ENCODE results near the gene TBC1D2B.
"Not testable (repeated sequence)": the region's sequence is repeated elsewhere in the genome, so short reads cannot be mapped to it uniquely, and the experiment has no call there.

The TBC1D2B gene

DNA sequence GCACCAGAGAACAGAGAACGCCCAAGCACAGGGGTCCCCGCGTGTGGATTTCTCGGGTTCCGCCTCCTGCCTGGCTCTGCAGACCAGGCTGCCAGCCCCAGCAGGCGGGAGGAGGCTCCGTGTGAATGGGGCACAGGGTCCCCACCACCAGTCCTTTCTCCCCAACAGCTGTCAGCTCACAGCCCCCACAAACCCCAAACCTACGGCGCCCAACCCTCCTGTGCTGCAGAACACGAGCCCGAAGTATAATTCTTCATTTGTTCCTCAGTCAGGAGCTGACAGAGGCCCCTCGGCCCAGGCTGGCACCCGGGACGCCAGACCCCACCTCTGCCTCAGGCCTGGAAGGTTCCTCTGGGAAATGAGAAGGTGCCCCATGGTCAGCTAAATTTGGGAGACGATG, 78.0 kb downstream of the TBC1D2B start:
- FAIRE-seq = no peak

GRCh38 chr15:77998592-77998991, 78.9 kb downstream of the TBC1D2B start:
- FAIRE-seq = no peak

GRCh38 chr15:77997761-77998554, 79.6 kb downstream of the TBC1D2B start:
- FAIRE-seq = not testable (repeated sequence)

GRCh38 chr15:77997221-77997620, 80.3 kb downstream of the TBC1D2B start:
- not testable (repeated sequence) for FAIRE-seq

DNA sequence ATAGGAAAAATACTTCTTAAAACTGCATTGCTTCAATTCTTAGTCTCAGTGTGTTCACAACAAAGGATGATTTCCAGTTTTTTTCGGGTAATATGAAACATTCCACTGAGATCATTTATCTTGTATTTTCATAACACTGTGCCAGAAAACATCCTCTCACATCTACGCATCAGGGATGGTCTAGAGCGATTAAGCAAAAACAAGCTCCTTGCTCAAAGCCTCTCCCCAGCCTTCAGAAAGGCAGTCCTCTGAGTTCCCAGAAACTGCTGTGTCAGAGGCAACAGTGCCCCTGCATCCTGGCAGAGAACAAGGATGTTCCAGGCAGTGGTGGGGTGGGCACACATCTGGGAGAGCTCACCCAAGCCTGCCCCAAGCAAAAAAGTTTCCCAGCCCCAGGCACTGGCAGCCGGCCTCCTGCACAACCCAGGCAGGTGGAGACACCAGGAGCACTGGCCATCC, 80.8 kb downstream of the TBC1D2B start:
- FAIRE-seq = not testable (repeated sequence)

GRCh38 chr15:77996226-77996625, 81.3 kb downstream of the TBC1D2B start:
- FAIRE-seq = not testable (repeated sequence)

GRCh38 chr15:77995537-77995918, 82.0 kb downstream of the TBC1D2B start:
- FAIRE-seq = not testable (repeated sequence)

DNA sequence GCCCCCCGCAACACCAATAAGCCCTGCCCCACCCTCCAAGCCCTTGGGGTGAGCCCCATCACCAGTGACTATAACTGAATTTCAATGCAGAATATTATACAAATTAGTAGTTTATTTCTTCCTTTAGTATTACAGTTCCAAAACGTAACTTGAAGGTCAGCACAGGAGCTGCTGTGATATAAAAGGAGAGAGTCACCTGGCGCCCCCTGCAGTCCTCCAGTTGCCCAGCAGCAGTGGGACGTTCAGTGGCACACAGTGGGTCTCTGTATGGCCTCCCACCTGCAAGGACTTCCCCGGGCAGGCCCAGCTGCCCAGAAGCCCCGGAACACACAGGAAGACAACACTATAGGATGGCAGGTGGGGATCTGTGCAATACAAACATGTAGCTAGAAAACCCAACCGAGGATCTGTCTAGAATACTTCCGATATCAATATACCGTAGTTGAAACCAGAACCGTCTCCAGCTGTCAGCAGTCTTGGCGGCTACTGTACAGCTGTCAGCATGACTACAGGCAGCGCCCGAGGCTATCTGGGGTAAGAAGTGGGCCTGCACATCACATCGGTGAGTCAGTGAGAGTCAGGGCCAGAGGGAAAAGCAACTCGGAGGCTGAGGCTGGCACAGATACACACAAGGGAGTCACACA, 82.5 kb downstream of the TBC1D2B start:
- not testable (repeated sequence) for FAIRE-seq

DNA sequence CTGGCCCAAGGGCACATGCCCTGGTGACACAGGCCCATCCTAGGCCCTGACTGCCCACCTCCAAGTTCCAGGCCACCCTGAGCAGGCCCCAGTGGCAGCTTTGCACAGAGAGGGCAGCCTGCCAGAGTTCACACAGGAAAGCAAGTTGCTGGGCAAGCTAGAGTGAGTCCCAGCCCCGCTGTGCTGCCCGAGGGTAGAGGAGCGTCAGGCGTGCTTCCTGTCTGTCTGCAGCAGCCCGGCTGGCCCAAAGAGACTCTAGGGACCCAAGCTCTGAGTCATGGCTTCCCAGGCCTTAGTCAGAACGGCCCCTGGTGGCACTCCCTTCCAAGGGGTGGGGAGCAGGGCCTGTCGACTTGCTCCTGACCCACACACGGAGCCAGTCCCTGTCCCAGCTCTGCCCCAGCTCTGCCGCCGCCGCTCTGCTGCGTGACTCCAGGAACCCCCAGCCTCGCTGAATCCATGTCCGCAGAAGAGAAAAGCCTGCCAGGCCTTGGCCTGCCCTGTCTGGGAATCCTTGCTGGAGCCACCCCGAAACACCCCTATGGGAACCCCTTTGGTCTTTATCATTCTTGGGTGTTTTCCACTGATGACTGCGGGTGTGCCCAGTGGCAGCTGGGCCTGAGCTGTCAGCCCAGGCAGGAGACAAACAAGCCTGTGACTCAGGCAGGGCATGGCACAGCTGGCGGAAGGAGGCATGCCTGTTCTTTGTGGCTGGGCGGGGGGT, 83.4 kb downstream of the TBC1D2B start:
- not testable (repeated sequence) for FAIRE-seq

DNA sequence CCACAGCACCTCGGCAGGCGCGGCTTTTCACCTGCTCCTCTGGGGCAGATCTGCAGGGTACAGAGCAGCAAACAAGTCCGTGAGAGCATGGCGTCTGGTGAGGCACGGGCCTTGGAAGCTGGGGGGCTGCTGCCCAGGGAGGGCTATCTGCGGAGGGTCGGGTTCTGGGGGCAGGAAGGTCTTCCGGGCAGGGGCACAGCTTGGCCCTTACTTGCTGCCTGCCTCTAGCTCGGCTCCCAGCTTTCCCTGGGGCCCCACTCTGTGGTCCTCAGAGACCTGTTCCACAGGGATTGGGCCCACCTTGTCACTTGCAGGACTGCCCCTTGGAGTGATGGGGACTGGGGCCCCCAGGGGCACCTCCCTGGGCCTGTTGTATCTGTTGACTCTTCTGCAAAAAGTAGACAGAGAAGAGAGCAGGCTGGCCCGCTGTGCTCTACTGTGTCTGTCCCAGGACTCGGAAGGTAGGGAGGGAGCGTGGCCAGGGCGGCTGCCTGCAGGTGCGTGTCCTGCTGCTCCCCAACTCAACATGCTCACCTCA, 84.1 kb downstream of the TBC1D2B start:
- no peak for FAIRE-seq

DNA sequence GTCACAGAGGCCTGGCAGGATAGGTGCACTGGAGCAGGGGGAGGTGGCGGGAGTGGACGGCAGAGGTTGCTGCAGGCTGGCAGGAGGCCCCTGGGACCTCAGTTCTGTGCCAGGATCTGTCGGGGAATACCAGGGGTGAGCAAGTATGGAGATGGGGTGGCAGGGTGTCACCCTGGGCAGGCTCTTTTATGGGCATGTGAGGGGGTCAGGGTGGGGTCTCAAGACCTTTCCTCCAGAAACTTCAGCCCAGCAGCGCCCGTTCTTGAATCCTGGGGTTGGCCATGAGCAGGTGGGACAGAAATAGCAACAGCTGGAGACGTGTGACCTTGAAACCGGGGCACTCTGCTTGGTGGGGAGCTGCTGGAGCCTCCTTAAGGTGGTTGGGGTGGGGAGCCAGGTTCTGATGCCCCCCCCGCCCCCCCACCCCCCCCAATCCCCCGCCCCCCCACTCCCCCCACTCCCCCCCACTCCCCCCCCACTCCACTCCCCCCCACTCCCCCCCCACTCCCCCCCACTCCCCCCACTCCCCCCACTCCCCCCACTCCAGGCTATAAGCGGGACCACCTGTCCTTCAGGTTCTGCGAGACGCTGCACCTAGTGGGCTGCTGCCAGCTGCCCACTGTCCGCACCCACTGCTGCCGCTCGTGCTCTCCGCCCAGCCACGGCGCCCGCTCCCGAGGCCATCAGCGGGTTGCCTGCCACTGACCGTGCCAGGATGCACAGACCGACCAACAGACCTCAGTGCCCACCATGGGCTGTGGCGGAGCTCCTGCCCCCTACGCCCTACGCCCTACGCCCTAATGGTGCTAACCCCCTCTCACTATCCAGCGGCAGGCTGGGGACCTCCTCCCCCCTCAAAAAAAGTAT, 84.9 kb downstream of the TBC1D2B start:
- FAIRE-seq = no peak

DNA sequence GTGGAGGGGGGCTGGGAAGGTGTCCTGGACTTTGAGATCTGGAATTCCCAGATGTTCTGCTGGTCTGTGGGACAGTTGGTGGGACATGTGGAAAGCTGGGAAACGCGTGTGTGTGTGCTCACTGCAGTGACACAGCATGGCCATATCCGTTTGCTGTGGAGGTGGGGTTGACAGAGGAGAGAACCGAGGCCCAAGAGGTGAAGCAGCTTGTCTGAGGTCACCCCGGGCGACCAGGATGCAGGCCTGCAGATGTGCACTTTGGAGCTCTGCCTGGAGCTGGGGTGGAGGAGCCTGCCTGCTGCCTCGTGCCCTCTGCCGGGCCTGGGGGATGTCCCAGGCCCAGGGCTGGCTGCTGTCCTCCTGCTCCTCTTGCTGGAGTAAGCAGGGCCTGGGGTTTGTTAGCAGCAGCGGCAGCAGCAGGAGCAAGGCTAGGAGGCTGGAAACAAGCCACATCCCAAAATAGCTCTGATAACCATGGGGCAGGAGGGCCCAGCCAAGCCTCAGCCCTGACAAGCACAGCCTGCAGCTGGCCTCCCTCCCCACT, 85.8 kb downstream of the TBC1D2B start:
- not testable (repeated sequence) for FAIRE-seq

GRCh38 chr15:77991029-77991406, 86.5 kb downstream of the TBC1D2B start:
- FAIRE-seq = no peak

- no peak for FAIRE-seq
These were observed 88.0 kb downstream of the TBC1D2B start for GRCh38 chr15:77989296-77990143.

DNA sequence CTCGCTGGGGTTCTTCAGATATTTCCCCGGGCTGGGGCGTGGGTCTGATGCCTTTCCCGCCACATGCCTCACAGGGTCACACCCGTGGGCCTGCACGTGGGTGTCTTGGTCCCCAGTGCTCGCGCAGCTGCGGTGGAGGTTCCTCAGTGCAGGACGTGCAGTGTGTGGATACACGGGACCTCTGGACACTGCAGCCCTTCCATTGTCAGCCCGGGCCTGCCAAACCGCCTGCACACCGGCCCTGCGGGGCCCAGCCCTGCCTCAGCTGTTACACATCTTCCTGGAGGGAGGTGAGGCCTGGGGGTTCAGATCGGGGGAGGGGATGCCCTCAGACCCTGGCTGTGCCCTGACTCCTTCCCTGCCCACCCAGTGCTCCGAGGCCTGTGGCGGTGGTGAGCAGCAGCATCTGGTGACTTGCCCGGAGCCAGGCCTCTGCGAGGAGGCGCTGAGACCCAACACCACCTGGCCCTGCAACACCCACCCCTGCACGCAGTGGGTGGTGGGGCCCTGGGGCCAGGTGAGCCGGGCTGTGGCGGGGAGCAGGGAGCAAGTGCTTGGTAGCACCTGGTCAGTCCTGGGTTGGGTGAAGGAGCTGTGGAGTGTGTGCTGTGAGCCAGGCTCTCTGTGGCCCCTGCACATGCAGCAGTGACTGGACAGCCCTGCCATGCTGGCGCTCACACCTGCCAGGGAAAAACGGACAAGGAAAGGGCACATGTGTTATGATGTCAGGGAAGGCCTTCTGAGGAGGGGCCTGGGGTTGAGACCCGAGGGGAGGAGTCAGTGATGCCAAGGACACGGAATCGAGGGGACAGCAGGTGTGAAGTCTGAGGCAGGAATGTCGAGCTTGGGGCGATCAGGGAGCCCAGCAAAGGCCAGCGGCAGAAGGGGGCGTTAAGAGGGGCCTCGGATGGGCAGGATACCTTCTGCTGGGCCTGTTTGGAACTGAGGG, 88.9 kb downstream of the TBC1D2B start:
- FAIRE-seq = no peak

GRCh38 chr15:77987765-77988136, 89.8 kb downstream of the TBC1D2B start:
- FAIRE-seq = not testable (repeated sequence)

DNA sequence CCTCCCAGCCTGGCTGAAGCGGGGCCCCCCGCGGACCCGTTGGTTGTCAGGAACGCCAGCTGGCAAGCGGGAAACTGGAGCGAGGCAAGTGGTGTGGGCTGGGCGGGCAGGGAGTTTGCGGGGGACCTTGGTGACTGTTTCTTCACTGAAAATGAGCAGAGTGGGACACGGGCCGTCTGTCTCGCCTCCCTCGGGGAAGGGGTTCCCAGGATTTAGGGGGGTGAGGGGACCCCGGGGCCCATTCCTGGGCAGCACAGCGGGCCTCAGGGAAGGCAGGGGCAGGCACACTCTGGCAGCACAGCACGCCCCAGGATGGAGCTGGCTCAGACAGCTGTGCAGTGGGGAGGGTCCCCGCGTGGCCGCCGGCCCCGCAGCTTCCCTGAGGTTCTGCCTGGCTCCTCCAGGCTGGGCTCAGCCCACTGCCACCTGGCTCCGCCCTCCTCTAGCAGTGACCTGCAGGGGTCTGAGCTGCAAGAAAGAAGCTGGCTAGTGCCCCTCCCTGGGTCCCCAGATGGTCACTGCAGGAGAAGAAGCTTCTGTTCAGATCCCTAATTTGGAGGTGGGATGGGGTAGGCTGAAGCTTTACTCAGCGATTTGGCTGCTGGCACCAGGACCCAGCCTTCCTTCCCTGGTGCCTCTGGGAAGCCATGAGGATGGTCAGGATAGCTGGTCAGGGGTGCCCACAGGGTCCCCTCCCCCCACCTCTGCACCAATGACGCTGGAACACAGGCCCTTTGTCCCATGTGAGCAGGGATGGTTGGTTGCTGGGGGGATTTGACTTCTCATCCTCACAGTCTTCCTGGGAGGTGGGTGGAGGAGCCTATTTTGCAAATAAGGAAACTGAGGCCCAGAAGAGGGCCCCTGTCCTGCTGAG, 90.4 kb downstream of the TBC1D2B start:
- no peak for FAIRE-seq

DNA sequence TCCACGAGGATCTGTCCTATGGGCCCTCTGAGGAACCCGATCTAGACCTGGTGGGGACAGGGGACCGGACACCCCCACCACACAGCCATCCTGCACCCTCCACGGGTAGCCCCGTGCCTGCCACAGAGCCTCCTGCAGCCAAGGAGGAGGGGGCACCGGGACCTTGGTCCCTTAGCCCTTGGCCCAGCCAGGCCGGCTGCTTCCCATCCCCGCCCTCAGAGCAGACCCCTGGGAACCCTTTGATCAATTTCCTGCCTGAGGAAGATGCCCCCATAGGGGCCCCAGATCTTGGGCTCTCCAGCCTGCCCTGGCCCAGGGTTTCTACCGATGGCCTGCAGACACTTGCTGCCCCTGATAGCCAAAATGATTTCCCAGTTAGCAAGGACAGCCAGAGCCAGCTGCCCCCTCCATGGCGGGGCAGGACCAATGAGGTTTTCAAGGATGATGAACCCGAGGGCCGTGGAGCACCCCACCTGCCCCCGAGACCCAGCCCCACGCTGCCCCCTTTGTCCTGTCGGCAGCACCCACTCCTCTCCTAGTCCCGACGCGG, 91.5 kb downstream of the TBC1D2B start:
- FAIRE-seq = no peak

Measured in colon (tissue), 2 donors.